Gastrocnemius medialis (tissue), 4 donors: ENCODE results near the gene ANKRD9. TPM values are rescaled to one million over a fixed set of nuclear protein-coding genes. Genes with fewer than 3 reads are reported as not detected.

Source experiments
- ATAC-seq, 2 donors: fragments of 150-250 bp; one replicate each; pipeline ENCODE4 v1.9.1; 2016
- DNase-seq, 2 donors: peaks; one replicate each; pipeline ENCODE4 v3.0.0-alpha.2; 2019
- H3K27ac ChIP-seq, 4 donors: fragments of 200-600 bp; sonication (generic); 1 replicate in 1 of 4; 2 replicates in 3 of 4; pipeline ENCODE4 v1.5.1; 2016 to 2018; ENCODE audit warnings: mild to moderate bottlenecking in 2 of 4, moderate library complexity in 1 of 4
- H3K27me3 ChIP-seq, 3 donors: fragments of 200-600 bp; sonication (generic) in 2 of 3; 1 replicate in 1 of 3; 2 replicates in 2 of 3; pipeline versions ENCODE4 v1.5.1 to v1.6.0; 2016 to 2019; ENCODE audit warnings: mild to moderate bottlenecking in 1 of 3, moderate library complexity in 1 of 3
- H3K36me3 ChIP-seq, 2 donors: fragments of 200-600 bp; sonication (generic) in 1 of 2; one replicate each; pipeline ENCODE4 v1.5.1; 2017 to 2018
- H3K4me1 ChIP-seq, 2 donors: fragments of 200-600 bp; sonication (generic) in 1 of 2; one replicate each; pipeline ENCODE4 v1.5.1; 2016 to 2017; ENCODE audit warnings: mild to moderate bottlenecking in 2 of 2
- H3K4me3 ChIP-seq, 4 donors: fragments of 200-600 bp; sonication (generic) in 3 of 4; 1 replicate in 1 of 4; 2 replicates in 3 of 4; pipeline ENCODE4 v1.5.1; 2016 to 2019; ENCODE audit warnings: mild to moderate bottlenecking in 2 of 4
- H3K9me3 ChIP-seq, 3 donors: fragments of 200-600 bp; sonication (generic) in 2 of 3; 1 replicate in 1 of 3; 2 replicates in 2 of 3; pipeline ENCODE4 v1.5.1; 2016 to 2019
- CTCF ChIP-seq, 5 experiments: fragments of 450-650 bp in 3 of 5; fragments of 200-600 bp in 2 of 5; sonication (generic) in 2 of 5; IDR thresholded peaks in 4 of 5; conservative IDR thresholded peaks in 1 of 5; 1 replicate in 4 of 5; 2 replicates in 1 of 5; pipeline ENCODE4 v1.5.1; 2016 to 2019; ENCODE audit warnings: antibody characterized with exemption in 5 of 5, mild to moderate bottlenecking in 3 of 5, moderate library complexity in 3 of 5
- POLR2A ChIP-seq, 2 donors: fragments of 450-650 bp; IDR thresholded peaks; one replicate each; pipeline ENCODE4 v1.6.1; 2017; ENCODE audit warnings: antibody characterized with exemption in 2 of 2, mild to moderate bottlenecking in 2 of 2, moderate library complexity in 2 of 2
- in situ Hi-C, 4 donors: fragments of 200-750 bp; cut with MboI; loops; one replicate each; pipeline versions ENCODE4 v1.15.0 to v1.8.0; 2017; ENCODE audit warnings: low sequenced_read_pairs in 4 of 4
- intact Hi-C: fragments of 100-400 bp; cut with DNase I; formaldehyde crosslinking; loops from one replicate; pipeline ENCODE4 v1.15.1; 2023; ENCODE audit warnings: low total_unique reads
- total RNA-seq, 4 donors: library from RNA; depleted of rRNA; stranded (reverse); fragments of >200 nt; gene quantifications; one replicate each; pipeline versions ENCODE4 v1.1.0 to v1.2.3, GENCODE V29; 2016

ANKRD9 gene
- total RNA-seq, 4 donors from 2014 or later = 155 to 450 (median 216) TPM

DNA sequence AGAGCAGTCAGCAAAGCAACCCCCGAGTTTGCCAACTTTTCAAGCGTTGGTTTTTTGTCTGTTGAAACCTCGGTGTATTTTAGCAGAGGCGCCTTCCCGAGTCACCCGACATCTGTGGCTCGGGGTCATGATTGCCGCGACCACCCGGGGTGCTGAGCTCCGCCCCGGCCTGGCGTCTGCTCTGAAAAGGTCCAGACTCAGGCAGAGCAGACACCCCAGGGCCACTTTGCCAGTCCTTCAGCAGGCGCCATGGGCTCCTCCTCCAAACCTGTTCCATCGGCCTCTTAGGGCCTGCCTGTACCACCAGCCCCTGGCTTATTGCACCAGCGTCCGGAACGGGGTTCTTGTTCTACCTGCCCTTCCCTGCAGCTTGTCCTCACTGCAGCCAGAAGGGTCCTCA is 19.1 kb downstream of the ANKRD9 start:
- TF ChIP-seq CTCF (IDR thresholded peaks at IDR 0.05 in 4 of 5, conservative IDR thresholded peaks at IDR 0.05 in 1 of 5) = no peak
- no peak for TF ChIP-seq POLR2A (IDR thresholded peaks at IDR 0.05)
- ATAC-seq (no peak), DNase-seq (no peak)
- in situ Hi-C loops (no loop called here), intact Hi-C loops (no loop called here)
- H3K4me3 ChIP-seq = no peak overlapping the region
- H3K4me1 ChIP-seq = peaks cover 12 to 15% of the 10 kb centered on the region in 2 donors
- H3K27ac ChIP-seq = no peak overlapping the region
- no peaks in the 10 kb centered on the region for H3K9me3 ChIP-seq
- no peaks in the 10 kb centered on the region for H3K27me3 ChIP-seq
- H3K36me3 ChIP-seq = no peaks in the 10 kb centered on the region

GRCh38 chr14:102487204-102487577 is 22.4 kb downstream of the ANKRD9 start:
- no peak for TF ChIP-seq POLR2A (IDR thresholded peaks at IDR 0.05)
- no peak for TF ChIP-seq CTCF (IDR thresholded peaks at IDR 0.05 in 4 of 5, conservative IDR thresholded peaks at IDR 0.05 in 1 of 5)
- H3K27ac ChIP-seq = peak overlapping the region; percentile 75 to 87 (median 83)
- DNase-seq (no peak), ATAC-seq (no peak)
- H3K4me1 ChIP-seq = peaks cover 26 to 27% of the 10 kb centered on the region in 2 donors
- H3K9me3 ChIP-seq = no peaks in the 10 kb centered on the region
- intact Hi-C loops (no loop called here), in situ Hi-C loops (no loop called here)
- H3K27me3 ChIP-seq = no peaks in the 10 kb centered on the region
- H3K4me3 ChIP-seq = no peak overlapping the region
- no peaks in the 10 kb centered on the region for H3K36me3 ChIP-seq

GRCh38 chr14:102486513-102487203 is 22.9 kb downstream of the ANKRD9 start:
- Histone ChIP-seq H3K4me3 (no peak overlapping the region), H3K27ac (peak overlapping the region; percentile 75 to 87 (median 83)), H3K4me1 (peaks cover 21 to 32% of the 10 kb centered on the region in 2 donors), H3K36me3 (no peaks in the 10 kb centered on the region), H3K27me3 (no peaks in the 10 kb centered on the region), H3K9me3 (no peaks in the 10 kb centered on the region)
- TF ChIP-seq CTCF (IDR thresholded peaks at IDR 0.05 in 4 of 5, conservative IDR thresholded peaks at IDR 0.05 in 1 of 5) (no peak), POLR2A (IDR thresholded peaks at IDR 0.05) (no peak)
- intact Hi-C loops = no loop called here
- in situ Hi-C loops = no loop called here
- no peak for ATAC-seq
- no peak for DNase-seq

DNA sequence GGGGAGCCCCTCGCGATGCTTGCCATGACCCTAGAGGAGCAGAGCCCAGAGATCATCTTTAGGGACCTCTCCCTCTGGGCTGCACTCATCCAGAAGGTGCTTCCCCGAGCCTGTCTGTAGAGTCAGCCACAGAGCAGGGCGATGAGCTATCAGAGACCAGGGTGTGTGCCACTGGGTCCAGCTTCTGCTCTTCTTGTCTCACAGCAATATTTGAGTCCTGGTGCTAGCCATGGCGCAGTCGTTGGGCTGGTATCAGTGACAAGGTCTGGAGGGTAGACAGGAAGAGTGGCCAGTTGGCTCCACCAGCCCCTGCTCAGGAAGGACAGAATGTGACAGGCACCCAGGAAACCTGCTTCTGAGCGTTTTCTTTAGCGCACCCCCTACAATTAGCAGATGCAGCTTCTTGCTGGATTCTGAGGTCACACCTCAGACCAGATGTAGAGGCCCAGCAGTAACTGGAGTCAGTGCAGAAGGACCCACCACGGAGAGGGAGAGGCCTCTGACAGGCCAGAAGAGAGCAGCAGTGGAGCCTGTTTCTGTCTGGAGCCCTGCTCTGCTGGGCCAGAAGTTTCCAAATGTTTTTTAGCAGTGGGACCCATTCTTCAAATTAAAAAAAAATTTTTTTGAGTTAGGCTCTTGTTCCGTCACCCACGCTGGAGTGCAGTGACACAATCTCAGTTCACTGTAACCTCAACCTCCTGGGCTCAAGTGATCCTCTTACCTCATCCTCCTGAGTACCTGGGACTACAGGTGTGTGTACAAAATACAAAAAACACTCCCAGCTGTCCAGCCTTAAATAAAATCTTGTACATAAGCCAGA is 23.7 kb downstream of the ANKRD9 start:
- ATAC-seq = peak; percentile 75 to 81

More for the DNA sequence above, 23.7 kb downstream of the ANKRD9 start:
- peak in 1 of 2 donors; percentile 81 for DNase-seq
- intact Hi-C loops = no loop called here
- peak overlapping the region; percentile 75 to 87 (median 83) for H3K27ac ChIP-seq
- TF ChIP-seq CTCF (IDR thresholded peaks at IDR 0.05 in 4 of 5, conservative IDR thresholded peaks at IDR 0.05 in 1 of 5) (no peak), POLR2A (IDR thresholded peaks at IDR 0.05) (no peak)
- no peaks in the 10 kb centered on the region for H3K9me3 ChIP-seq
- in situ Hi-C loops = no loop called here
- H3K4me1 ChIP-seq = peaks cover 23 to 32% of the 10 kb centered on the region in 2 donors
- no peaks in the 10 kb centered on the region for H3K36me3 ChIP-seq
- H3K27me3 ChIP-seq = no peaks in the 10 kb centered on the region
- no peak overlapping the region for H3K4me3 ChIP-seq
